ENCODE results near the gene JOSD2.

JOSD2 gene

DNA sequence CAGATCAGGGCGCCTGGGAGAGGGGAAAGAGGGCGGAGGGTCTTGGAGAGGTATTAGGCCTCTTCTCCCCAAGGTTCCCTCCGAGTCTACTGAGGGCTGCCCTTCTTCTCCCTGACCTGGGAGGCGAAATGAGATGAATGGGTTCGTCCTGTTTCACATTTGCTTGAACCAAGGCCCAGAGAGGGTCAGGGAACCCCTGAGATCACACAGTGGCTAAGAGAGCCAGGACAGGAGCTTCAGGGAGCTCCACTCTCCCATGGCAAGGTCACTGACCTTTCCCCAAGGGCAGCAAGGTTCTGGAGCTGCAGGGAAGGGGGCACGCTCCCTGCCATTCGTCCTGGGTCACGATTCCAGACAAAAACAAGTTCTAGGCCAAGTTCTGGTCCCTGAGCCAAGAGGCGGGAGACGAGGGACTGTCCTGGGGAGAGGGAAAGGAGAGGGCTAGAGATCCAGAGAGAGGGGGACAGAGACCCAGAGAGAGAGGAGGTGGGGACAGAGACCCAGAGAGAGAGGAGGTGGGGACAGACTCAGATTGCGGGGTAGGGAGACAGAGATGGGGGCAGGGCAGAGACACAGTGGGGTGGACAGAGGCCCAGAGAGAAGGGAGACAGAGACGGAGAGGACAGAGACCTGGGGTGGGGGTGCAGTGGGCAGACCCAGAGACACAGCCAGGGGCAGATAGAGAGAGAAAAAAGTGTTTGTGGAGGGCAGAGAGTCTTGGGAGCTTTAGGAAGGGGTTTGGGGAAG is 2.2 kb upstream of the JOSD2 start:
- DNase-seq (ENCODE audit: low read depth), result no peak

DNA sequence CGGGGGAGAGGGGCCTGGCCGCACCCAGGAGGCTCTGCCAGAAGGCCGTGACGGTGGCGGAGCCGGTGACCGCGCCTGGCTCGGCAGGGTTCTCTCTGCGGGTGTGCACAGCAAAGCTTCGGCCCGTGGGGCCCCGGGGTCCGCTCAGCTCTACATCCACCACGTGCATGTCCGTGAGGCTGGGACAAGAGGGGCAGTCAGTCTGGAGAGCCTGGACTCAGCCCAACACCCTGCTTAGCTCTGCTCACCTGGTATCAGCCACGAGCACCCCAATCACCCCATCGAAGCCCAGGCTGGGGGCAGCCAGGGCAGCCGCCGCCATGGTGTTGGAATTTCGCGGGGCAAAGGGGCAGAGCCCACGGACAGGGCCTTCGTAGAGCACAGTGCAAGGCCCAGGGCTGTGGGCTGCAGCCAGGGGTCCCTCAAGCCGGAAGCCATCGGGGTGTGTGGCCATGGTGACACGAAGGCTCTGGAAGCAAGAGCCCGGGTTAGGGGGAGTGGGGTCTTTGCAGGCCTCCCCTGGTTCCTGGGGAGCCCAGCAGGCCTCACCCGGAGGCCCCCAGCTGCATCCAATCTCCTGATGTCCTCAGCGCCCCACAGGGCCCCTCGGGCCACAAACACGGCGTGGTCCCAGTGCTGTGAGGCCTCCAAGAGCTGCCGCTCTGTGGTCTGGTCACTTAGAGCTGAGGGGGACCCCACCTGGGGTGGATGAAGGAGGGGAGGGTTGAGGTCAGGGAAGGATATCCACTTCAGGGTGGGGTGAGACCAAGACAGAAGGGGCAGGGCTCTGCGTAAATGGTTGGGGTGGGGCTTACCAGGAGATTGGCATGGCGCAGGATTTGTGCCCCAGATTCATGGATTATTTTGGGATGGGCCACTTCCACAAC is 1.4 kb upstream of the JOSD2 start:
- no peak for DNase-seq (ENCODE audit: low read depth)

DNA sequence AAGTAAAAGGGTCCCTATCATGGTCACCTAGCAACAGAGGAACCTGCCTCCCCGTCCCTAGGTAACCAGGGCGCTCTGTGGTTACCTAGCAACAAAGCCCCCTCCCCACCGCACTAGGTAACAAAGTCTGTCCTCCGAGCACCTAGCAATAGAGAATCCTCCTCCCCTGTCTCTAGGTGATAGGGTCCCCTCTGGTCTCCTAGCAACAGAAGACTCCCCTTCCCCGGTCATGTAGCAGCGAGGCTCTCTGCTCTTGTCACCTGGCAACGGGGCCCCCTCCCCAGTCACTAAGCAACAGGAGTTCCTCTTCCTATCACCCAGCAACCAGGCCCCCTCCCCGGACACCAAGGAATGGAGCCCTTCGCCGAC is 307 bp downstream of the JOSD2 start:
- no peak for DNase-seq (ENCODE audit: low read depth)

DNA sequence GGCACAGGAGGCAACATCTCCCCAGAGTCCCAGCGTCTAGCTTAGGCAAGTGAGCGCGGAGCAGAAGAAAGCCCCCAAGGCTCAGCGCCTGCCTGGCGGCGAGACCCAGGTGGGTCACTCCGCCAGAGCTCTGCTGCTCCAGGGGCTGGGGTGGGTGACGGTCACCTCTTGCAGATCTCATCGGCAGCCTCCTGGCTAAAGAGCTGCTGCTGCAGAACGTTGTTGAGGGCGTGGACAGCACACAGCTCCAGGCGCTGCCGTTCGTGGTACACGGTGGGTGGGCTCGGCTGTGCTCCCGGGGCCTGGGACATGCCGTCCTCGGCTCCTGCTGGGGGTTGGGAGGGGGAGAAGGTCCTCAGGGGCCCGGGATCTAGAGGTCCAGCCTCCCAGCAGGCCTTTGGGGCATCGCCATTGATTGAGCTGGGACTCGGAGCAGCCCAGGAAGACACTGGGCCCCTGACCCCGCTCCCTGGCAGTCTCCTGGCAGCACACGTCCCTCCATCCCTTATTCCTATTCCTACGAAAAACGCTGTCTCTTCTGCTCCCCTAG is 795 bp downstream of the JOSD2 start:
- no peak for DNase-seq (ENCODE audit: low read depth)

DNA sequence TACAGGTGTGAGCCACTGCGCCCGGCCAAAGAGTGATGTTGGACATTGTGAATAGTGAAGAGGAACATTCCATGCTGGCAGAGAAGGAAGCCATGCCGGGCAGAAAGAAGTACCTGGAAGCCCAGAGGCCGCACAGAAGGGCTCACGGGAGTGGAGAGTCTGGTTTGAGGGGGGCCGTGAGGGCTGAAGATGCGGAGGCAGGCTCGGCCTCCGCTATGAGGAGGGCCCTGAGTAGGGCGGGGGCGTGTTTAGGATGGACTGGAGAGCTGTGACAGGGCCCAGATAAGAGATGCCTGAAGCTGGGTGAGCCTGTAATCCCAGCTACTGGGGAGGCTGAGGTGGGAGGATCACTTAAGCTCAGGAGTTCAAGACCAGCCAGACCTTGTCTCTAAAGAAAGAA is 1.6 kb downstream of the JOSD2 start:
- DNase-seq (ENCODE audit: low read depth), result no peak

DNA sequence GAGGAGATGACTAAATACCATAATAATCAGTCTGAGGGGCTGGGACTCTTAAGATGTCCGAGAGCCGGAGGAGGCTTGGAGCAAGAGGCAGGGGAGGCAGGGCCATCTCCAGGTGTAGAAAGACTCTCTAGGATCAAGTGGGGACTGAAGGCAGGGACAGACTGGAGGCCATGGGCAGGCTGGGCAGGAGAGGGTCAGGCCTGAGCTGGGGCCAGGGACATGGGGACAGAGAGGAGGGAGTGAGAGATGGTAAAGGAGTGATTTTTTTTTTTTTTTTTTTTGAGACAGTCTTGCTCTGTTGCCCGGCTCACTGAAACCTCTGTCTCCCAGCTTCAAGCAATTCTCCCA is 2.2 kb downstream of the JOSD2 start:
- DNase-seq (ENCODE audit: low read depth), result no peak

DNA sequence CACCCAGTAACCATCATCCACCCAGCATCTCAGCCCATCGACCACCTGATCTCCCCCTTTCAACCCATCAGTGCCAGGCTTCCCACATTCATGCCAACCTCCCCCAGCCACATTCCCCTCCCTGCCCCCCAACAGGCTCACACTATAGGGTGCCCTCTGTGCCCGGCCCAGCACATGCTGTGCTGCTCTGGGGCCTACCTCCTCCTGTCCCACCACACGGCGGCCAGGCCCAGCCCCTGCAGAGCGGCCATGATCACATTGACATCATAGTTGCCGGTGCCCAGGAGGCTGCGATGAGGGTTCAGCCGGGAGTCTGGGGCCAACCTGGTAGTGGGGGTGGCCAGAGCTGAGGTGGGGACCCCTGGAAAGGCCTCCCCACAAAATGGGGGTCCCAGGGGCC is 3.6 kb downstream of the JOSD2 start:
- DNase-seq (ENCODE audit: low read depth), result no peak

DNA sequence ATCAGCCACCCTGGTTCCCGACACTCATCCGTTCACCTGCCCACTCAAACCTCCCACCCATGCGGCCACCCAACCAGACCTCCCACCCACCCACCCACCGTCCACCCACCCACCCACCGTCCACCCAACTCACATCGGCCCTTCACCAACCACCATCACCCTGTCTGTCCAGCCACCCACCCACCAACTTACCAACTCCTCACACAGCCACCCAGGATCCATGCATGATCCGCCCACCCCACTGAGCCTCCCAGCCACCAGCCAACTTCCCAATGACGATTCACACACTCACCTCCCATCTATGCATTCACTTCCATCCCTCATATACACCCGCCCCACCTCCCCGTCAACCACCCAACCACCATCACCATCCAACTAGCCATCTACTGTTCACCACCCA is 4.3 kb downstream of the JOSD2 start:
- DNase-seq (ENCODE audit: low read depth), result no peak

DNA sequence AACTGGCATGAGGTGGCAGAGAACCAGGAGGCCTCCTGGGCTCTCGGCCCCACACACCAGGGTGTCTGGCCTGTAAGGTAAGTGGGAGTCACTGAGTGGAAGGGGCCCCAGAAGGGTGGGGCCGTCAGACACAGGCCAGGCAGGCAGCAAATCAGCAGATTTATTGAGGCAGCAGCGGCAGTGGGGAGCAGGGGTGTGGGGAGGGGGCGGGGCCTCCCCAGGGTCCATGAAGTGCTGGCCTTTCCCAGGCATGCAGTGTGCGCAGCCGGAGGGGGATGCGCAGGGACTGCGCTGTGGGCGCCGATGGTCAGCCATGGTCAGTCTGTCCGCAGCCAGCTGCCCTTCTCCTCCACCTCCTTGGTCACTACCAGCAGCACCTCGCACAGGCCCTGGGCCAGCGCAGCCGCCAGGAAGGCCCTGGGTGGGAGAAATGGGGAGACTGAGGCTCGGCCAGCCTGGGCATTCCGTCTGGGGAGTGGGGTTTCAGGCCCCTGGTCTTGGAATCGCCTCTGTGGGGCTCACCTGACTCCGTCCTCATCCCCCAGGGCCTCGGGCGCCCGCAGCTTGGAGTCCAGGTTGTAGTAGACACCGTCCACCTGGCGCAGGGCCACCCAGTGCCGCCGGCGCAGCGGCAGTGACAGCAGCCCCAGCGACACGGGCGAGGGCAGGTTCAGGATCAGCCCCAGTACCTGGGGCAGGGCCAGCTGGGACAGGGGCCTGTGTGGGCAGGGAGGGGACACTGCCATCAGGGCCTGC is 5.0 kb downstream of the JOSD2 start:
- no peak for DNase-seq (ENCODE audit: low read depth)

DNA sequence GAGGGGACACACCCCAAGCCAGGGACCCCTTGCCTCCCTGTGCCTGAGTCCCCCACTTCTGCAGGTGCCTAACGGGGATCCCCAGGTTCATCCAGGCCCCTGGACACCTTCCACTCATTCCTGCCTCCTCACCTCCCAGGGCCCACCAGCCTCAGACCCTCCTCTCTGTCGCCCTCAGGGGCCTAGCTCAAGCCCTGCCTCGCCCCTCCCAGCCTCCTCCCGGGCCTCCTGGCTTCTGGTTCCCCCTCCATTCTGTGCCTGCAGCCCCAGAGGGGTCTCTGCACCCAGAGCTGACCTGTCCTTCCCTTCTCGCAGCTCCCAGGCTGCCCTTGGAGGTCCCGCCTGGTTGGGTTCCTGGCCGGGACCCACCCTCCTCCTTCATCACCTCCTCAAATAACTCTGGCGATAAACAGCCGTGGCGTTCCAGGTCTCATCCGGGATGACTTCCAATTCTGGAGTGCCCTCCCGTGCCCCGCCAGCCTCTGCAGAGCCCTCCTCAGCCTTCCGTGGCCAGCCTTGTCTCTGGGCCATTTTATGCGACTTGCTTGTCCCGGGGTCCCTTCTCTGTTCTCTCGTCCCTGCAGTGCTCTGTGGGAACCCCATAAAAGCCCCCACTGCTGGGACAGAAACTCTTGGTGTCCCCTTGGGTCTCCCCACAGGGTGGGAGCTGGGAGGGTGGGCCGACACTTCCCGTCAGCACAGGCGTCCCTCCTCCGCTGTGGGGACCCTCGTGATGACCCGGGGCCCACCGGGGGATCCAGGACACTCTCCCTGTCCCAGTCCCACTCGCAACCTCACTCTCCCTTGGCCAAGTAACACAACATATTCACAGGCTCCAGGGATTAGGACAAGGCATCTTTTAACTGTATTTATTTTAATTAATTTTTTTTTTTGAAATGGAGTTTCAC is 9.2 kb downstream of the JOSD2 start:
- DNase-seq (ENCODE audit: low read depth), result no peak

DNA sequence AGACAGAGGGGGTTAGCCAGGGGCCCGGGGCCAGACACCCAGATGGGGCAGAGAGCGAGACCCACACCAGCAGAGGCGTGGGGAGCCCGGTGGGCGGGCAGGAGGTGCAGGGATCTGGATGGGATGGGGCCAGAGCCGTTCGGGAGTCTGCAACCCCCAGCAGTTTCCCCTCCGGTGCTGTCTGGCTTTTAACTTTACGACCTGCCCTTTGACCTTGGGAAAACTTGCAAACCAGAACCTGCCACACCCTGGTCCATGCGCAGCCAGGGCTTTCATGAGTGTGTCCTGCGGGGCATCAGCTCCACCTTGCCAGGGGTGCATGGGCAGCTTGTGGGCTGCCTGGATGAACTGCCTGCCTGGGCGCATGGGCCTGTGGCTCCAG is 9.8 kb downstream of the JOSD2 start:
- DNase-seq (ENCODE audit: low read depth), result no peak

DNA sequence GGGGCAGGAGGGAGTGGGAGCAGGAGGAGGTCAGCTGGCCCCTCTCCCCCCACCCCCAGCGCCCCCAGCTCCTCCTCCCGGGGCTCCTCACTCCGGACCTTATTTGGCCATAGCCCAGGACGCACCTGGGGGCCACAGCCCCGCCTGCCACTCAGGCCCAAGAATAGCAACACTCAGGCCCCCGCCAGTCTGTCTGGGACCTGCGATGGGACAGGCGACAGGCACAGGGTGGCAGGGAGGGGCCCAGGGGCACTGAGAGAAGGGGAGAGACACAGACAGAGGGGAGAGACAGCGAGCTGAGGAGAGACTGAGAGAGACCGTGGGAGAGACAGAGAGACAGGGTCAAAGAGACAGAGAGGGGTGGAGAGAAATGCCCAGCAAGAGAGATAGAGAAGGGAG is 10.2 kb downstream of the JOSD2 start:
- DNase-seq (ENCODE audit: low read depth), result no peak

DNA sequence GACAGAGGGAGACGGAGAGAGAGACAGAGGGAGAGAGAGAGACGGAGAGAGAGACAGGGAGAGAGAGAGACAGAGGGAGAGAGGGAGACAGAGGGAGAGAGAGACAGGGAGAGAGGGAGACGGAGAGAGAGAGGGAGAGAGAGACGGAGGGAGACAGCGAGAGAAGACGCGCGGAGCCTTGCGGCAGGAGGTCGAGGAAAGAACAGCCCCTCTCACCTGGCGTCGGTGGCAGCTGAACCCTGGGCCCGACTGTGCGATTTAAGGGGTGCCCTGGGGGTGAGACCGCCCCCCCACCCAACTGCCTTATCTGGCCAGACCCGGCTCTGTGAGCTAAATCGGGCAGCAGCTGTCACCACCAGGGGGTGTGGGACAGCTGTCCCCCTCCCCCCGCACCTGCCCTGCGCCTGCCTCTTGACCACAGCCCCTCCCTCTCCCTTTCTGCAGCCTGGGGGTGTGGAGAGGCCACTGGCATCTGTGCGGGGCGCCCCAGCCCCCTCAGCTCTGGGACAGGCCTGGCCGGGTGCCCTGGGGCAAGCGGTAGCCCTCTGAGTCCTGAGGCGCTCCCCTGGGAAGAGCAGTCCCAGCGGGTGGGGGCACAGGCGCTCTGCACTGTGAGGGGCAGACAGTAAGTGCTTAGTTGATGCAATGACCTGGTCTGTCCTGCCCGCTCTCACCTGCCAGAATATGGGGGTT is 10.8 kb downstream of the JOSD2 start:
- DNase-seq (ENCODE audit: low read depth), result no peak

DNA sequence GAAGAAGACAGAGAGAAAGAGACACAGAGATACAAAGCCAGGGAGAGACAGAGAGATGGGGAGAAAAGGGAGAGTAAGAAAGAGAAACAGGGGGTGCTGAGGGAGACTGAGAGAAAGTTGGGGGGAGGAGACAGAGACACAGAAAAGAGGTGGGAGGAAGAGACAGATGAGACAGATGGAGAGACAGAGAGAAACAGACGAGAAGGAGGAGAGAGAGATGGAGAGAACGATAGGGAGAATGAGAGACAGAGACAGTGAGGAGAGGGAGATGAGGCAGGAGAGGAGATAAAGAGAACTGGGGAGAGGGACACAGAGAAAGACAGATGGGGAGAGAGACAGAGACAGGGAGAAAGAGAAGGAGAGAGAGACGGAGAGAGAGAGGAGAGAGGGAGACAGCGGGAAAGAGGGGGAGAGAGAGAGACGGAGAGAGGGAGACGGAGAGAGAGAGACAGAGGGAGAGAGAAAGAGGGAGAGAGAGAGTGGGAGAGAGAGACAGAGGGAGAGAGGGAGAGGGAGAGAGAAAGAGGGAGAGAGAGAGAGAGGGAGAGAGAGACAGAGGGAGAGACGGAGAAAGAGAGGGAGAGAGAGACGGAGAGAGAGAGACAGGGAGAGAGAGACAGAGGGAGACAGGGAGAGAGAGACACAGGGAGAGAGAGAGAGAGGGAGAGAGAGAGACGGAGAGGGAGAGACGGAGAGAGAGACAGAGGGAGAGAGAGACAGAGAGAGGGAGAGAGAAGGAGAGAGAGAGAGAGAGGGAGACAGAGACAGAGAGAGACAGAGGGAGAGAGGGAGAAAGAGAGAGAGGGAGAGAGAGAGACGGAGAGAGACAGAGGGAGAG is 12.6 kb downstream of the JOSD2 start:
- no peak for DNase-seq (ENCODE audit: low read depth)

DNA sequence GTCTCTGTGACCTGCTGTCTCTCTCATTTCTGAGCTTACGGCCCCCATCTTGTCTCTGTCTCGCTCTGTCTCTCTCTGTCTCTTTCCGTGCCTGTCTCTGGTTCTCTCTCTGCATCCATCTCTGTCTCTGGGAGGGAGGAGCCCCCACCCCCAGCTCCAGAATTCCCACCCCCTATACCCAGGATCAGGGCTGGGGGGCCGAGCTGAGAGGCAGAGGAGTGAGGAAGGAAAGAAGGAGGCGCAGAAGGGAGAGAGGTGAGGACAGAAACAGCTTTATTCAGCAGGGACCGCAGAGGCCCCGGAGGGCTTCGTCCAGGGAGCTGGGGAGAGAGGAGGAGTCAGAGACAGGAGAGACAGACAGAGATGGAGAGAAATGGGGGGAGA is 14.0 kb downstream of the JOSD2 start:
- DNase-seq (ENCODE audit: low read depth), result no peak

DNA sequence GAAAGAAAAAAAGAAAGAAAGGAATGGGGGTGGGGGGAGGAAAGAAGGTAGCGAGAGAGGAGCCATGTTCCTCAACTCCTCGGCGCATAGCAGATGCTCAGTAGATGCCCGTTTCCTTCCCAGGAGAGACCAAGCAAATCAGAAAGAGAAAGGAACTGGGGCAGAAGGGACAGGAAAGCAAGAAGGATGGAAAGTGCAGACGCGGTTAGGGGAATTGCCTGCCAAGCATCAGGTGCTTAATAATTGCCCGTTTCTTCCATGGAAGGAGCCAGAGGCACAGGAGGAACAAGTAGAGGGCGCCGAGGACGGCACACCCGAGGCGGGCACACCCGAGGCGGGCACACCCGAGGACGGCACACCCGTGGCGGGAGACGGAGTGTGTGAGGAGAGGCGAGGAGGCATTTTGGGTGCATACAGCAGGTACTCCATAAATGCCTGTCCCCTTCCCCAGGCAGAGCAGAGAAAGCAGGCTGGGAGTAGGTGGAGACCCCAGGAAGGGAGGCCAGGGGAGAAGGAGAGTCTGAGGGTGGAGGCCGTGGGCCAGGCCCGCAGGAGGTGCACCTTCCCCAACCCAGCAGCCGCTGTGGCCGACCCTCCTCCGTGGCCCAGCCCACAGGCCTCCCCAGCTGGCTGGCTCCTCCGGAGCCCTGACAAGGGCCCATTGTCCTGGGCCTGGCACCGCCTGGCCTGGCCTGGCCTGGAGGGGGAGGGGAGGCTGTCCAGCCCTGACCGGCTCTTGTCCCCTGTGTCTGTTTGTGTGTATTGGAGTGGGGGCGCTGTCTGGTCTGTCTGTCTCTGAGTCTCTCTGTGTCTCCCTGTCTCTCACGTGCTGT is 14.6 kb downstream of the JOSD2 start:
- DNase-seq (ENCODE audit: low read depth), result no peak

DNA sequence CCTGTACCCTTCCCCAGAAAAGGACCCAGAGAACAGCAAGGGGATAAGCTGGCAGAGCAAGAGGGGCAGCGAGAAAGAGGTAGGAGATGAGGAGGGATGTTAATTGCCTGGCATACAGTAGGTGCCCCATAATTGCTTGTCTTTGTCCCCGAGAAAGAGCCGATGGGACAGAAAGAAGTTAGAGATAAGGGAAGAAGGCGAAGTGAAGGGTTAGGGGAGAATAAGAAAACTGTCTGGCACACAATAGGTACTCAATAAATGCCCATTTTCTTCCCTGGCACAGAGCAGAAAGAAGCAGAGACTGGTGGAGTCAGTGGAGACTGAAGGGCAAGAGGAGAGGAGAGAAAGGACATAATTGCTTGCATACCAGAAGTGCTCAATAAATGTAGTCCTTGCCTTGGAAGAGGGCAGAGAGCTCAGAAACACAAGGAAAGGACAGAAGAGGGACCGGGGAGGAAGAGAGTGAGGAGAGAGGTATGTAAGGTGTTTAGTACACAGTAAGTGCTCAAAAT is 15.9 kb downstream of the JOSD2 start:
- no peak for DNase-seq (ENCODE audit: low read depth)

DNA sequence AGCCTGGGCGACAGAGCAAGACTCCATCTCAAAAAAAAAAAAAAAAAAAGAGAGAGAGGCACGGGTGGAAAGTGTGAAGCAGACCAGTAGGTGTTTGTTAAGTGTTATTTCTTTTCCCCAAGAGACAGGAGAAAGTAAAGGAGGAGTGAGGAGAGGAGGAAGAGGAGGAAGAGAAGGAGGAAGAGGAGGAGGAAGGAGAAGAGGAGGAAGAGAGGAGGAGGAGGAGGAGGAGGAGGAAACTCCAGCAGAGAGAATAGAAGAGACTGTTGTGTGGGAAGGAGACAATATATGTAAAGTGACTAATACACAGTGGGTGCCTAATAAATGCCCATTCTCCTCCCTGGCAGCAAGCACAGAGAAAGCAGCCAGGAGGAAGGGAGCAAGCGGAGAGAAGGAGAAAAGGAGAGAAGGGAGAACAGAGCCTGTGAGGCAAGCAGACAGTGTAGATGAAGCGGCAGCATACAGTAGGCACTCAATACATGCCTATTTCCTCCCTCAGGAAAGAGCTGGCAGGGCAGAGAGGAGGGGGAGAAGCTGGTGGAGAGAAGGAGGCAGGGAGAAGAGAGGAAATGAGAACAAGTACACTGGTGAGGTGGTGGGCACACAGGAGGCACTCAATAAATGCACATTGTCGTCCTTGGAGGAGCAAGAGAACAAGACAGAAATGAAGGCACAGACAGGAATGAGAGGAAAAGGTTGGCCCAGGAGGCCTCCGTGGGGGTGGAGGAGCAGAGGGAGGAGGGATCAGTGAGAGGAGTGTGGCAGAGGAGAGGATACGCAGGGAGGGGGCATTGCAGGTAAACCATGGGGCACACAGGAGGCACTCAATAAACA is 16.6 kb downstream of the JOSD2 start:
- DNase-seq (ENCODE audit: low read depth), result no peak
